Body of pancreas (tissue), 4 donors: ENCODE measurements around the gene PSMG4. TPM values are rescaled to one million over a fixed set of nuclear protein-coding genes. Genes with fewer than 3 reads are reported as not detected.

Experiments used
- ATAC-seq: fragments of 150-250 bp; one replicate; pipeline ENCODE4 v1.9.1; 2016
- DNase-seq, 4 donors: peaks; one replicate each; pipeline ENCODE4 v3.0.0-alpha.2; 2019
- H3K27ac ChIP-seq, 4 donors: fragments of 200-600 bp; sonication (generic); 1 replicate in 3 of 4; 2 replicates in 1 of 4; pipeline versions ENCODE4 v1.5.1 to v1.6.1; 2016 to 2019; ENCODE audit warnings: mild to moderate bottlenecking in 1 of 4, mixed read lengths in 1 of 4, moderate library complexity in 1 of 4
- H3K27me3 ChIP-seq, 2 donors: fragments of 200-600 bp; sonication (generic); one replicate each; pipeline ENCODE4 v1.6.0; 2016; ENCODE audit warnings: mild to moderate bottlenecking in 1 of 2
- H3K36me3 ChIP-seq, 2 donors: fragments of 200-600 bp; sonication (generic); replicated peaks in 1 of 2; 2 replicates each; pipeline ENCODE4 v1.5.1; 2016; ENCODE audit warnings: low read depth in 2 of 2; ENCODE audit not compliant: insufficient read depth in 1 of 2
- H3K4me1 ChIP-seq: fragments of 200-600 bp; sonication (generic); one replicate; pipeline ENCODE4 v1.6.0; 2016
- H3K4me3 ChIP-seq, 2 donors: fragments of 200-600 bp; sonication (generic); 1 replicate in 1 of 2; 2 replicates in 1 of 2; pipeline ENCODE4 v1.5.1; 2016 to 2019
- H3K9me3 ChIP-seq, 3 donors: fragments of 200-600 bp; sonication (generic); 1 replicate in 2 of 3; 2 replicates in 1 of 3; pipeline ENCODE4 v1.5.1; 2016
- POLR2A ChIP-seq, 3 donors: fragments of 450-650 bp; IDR thresholded peaks; one replicate each; pipeline ENCODE4 v1.6.1; 2016; ENCODE audit warnings: antibody characterized with exemption in 3 of 3, mild to moderate bottlenecking in 2 of 3
- WGBS, 2 donors: methylation state at CpG; one replicate each; pipeline ENCODE4 v1.1.5; 2017; 5-methylcytosine and 5-hydroxymethylcytosine counted together
- intact Hi-C: fragments of 100-400 bp; cut with DNase I; formaldehyde crosslinking; loops from one replicate; pipeline ENCODE4 v1.15.1; 2023
- total RNA-seq, 2 donors: library from RNA; depleted of rRNA; stranded (reverse); fragments of >200 nt; gene quantifications; one replicate each; pipeline ENCODE4 v1.1.0, GENCODE V29; 2016
- TF ChIP-seq, protein P1 (sequence below), 7 experiments: fragments of 450-650 bp in 4 of 7; fragments of 200-600 bp in 3 of 7; sonication (generic) in 3 of 7; IDR thresholded peaks; one replicate each; pipeline ENCODE4 v1.5.1; 2016 to 2019; ENCODE audit warnings: antibody characterized with exemption in 7 of 7

The PSMG4 gene
- total RNA-seq, 2 donors from 2014 or later, result 10.9 to 11.2 TPM

GRCh38 chr6:3287308-3287707, 28.6 kb downstream of the PSMG4 start:
- peaks cover 0 to 4% of the 10 kb centered on the region in 2 donors for H3K36me3 ChIP-seq
- no peak overlapping the region for H3K4me3 ChIP-seq
- no peaks in the 10 kb centered on the region for H3K9me3 ChIP-seq
- no peak overlapping the region for H3K27ac ChIP-seq
- 83 to 84% methylated on average over 9 of the region's 9 CpGs for whole genome bisulfite sequencing, 2 donors
- H3K27me3 ChIP-seq, result no peaks in the 10 kb centered on the region
- TF ChIP-seq, protein P1, sequence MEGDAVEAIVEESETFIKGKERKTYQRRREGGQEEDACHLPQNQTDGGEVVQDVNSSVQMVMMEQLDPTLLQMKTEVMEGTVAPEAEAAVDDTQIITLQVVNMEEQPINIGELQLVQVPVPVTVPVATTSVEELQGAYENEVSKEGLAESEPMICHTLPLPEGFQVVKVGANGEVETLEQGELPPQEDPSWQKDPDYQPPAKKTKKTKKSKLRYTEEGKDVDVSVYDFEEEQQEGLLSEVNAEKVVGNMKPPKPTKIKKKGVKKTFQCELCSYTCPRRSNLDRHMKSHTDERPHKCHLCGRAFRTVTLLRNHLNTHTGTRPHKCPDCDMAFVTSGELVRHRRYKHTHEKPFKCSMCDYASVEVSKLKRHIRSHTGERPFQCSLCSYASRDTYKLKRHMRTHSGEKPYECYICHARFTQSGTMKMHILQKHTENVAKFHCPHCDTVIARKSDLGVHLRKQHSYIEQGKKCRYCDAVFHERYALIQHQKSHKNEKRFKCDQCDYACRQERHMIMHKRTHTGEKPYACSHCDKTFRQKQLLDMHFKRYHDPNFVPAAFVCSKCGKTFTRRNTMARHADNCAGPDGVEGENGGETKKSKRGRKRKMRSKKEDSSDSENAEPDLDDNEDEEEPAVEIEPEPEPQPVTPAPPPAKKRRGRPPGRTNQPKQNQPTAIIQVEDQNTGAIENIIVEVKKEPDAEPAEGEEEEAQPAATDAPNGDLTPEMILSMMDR (IDR thresholded peaks at IDR 0.05), result no peak
- TF ChIP-seq POLR2A (IDR thresholded peaks at IDR 0.05), result no peak
- no peak for ATAC-seq
- H3K4me1 ChIP-seq, result no peaks in the 10 kb centered on the region
- intact Hi-C loops, result loop anchor here (10.0 kb wide), 2 partner anchors 167 to 227 kb away; partner anchors contain the start of gene SLC22A23
- peak in 1 of 4 donors; percentile 20 for DNase-seq

DNA sequence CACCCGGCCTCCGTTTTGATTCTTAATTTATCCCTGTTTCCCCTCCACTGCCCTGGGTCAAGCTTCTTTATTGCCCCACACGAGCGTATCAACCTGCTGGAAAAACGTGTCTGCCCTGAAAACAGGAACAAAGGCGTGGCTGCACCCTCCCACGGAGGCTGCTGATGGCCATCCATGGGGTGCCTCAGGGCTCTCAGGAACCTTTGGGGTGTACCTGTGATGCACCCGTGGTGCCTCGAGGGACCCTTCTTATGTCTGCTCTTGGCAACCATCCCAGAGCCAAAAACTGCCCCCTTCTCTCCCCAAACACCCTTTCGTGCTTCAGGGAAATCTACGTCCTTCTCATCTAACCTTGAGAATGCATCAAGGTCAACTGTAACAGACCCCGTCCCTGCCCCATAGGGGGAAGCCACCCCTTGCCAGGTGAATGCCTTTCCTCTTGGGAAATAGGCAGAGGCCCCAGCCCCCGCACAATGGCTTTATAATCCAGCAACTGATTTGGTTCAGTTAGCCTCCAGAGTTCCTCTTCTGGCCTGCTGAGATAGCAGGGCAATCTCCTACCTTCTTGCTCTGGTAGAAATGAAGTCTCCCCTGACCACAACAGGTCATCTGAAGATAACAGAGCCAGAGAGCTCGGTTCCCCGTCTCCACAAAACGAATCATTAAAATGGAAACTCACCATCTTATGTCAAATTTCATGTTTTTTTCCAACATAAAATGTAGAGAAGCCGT, 29.4 kb downstream of the PSMG4 start:
- H3K36me3 ChIP-seq, result peaks cover 0 to 2% of the 10 kb centered on the region in 2 donors
- no peaks in the 10 kb centered on the region for H3K27me3 ChIP-seq
- intact Hi-C loops, result loop anchor here (10.0 kb wide), 2 partner anchors 167 to 227 kb away; partner anchors contain the start of gene SLC22A23
- DNase-seq (peak in 1 of 4 donors; percentile 8), ATAC-seq (no peak)
- WGBS, 2 donors, result 77 to 83% methylated on average over 17 of the region's 17 CpGs
- no peaks in the 10 kb centered on the region for H3K4me1 ChIP-seq
- no peak overlapping the region for H3K27ac ChIP-seq
- no peak overlapping the region for H3K4me3 ChIP-seq
- TF ChIP-seq POLR2A (IDR thresholded peaks at IDR 0.05), result no peak
- TF ChIP-seq, protein P1 (IDR thresholded peaks at IDR 0.05), result no peak
- no peaks in the 10 kb centered on the region for H3K9me3 ChIP-seq

- Histone ChIP-seq H3K4me3 (no peak overlapping the region), H3K4me1 (no peaks in the 10 kb centered on the region), H3K36me3 (peaks cover 0 to 2% of the 10 kb centered on the region in 2 donors), H3K27me3 (no peaks in the 10 kb centered on the region), H3K9me3 (no peaks in the 10 kb centered on the region), H3K27ac (no peak overlapping the region)
- WGBS, 2 donors, result 87 to 88% methylated on average over 8 to 21 of the region's 21 CpGs
- TF ChIP-seq, protein P1 (IDR thresholded peaks at IDR 0.05), result no peak
- TF ChIP-seq POLR2A (IDR thresholded peaks at IDR 0.05), result no peak
- peak in 1 of 4 donors; percentile 11 for DNase-seq
- no peak for ATAC-seq
- intact Hi-C loops, result loop anchor here (10.0 kb wide), 2 partner anchors 166 to 226 kb away; partner anchors contain the start of gene SLC22A23
Observed at GRCh38 chr6:3288711-3289663, 30.2 kb downstream of the PSMG4 start.

DNA sequence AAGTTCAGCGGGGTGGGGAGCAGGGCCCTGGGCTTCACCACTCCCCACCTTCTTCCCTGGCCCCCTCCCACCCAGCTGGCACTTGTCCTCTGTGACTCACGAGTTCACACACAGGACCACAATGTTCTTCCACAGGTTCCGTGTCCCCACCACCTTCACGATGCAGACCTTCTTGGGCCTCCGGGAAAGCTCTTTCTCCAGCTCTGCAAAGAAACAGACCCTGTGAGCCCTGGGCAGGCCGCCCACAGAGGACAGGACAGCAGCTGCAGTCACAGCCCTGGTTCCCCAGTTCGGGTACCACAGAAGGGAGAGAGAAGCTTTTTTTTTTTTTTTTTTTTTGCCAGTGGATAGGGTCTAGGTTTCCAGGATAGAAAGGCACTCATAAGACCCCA, 30.9 kb downstream of the PSMG4 start:
- Histone ChIP-seq H3K27me3 (no peaks in the 10 kb centered on the region), H3K9me3 (no peaks in the 10 kb centered on the region), H3K27ac (no peak overlapping the region), H3K4me1 (no peaks in the 10 kb centered on the region), H3K4me3 (no peak overlapping the region), H3K36me3 (peaks cover 0 to 2% of the 10 kb centered on the region in 2 donors)
- ATAC-seq (no peak), DNase-seq (peak in 1 of 4 donors; percentile 9)
- TF ChIP-seq, protein P1 (IDR thresholded peaks at IDR 0.05), result no peak
- no peak for TF ChIP-seq POLR2A (IDR thresholded peaks at IDR 0.05)
- intact Hi-C loops, result loop anchor here (10.0 kb wide), 2 partner anchors 165 to 225 kb away; partner anchors contain the start of gene SLC22A23
- 85 to 87% methylated on average over 7 of the region's 7 CpGs for WGBS, 2 donors
